GM12878 (cell line): Measurements from ENCODE around the gene SYMPK. TPM values are rescaled to one million over a fixed set of nuclear protein-coding genes. Genes with fewer than 3 reads are reported as not detected.
A peak's percentile ranks its signal among the peaks of the same experiment; 100 is the strongest.

Experiments
- ATAC-seq: fragments of 200-7000 bp; cut with Tn5 transposase; 3 replicates; pipeline ENCODE4 v1.9.1; 2020; ENCODE audit warnings: mild to moderate bottlenecking, moderate library complexity
- BruUV-seq: library from RNA; stranded (reverse); fragments of 400-500 nt; replicated peaks from 2 replicates; lab custom pipeline; 2021; lab: Mats Ljungman, UMichigan
- CTCF ChIA-PET: fragments of 300-600 bp; sonication (Branson Sonifier 250); formaldehyde crosslinking; extraction: SDS; loops from one replicate; lab custom pipeline; 2021; ENCODE audit warnings: inconsistent platforms; lab: Yijun Ruan, JAX
- POLR2A ChIA-PET: fragments of 350-600 bp; formaldehyde crosslinking; extraction: SDS; loops from one replicate; lab custom pipeline; 2021; ENCODE audit warnings: inconsistent platforms; lab: Charles Lee
- RAD21 ChIA-PET: fragments of 300-600 bp; sonication (Branson Sonifier 250); formaldehyde crosslinking; loops from one replicate; lab custom pipeline; 2023; ENCODE audit warnings: antibody characterized with exemption; ENCODE audit not compliant: unreplicated experiment; lab: Charles Lee
- SMC1A ChIA-PET: fragments of 300-600 bp; sonication (Branson Sonifier 250); formaldehyde crosslinking; loops from one replicate; lab custom pipeline; 2023; ENCODE audit not compliant: unreplicated experiment, uncharacterized antibody; lab: Charles Lee
- DNase-seq: peaks from one replicate; pipeline ENCODE4 v3.0.0-alpha.2; 2011; ENCODE audit warnings: low read depth, low spot score
- FAIRE-seq: peaks from 3 replicates; lab custom pipeline; 2011; peaks lifted over from hg19 to GRCh38; lab: Jason Lieb, UNC
- H2AFZ ChIP-seq: 2 replicates; pipeline ENCODE4 v1.6.0; 2011; ENCODE audit warnings: low read depth, low read length, control low read depth; ENCODE audit not compliant: control insufficient read depth
- H3K27ac ChIP-seq: 2 replicates; pipeline ENCODE4 v1.5.1; 2011; ENCODE audit warnings: control low read depth; ENCODE audit not compliant: control insufficient read depth, insufficient read depth
- H3K27me3 ChIP-seq, 2 experiments: replicated peaks in 1 of 2; 2 replicates each; pipeline versions ENCODE4 v1.6.0 to v1.6.1; 2011; ENCODE audit warnings: low read length in 1 of 2; ENCODE audit not compliant: control insufficient read depth in 2 of 2, insufficient read depth in 2 of 2
- H3K36me3 ChIP-seq, 2 experiments: 2 replicates each; pipeline ENCODE4 v1.5.1; 2011; ENCODE audit warnings: low read length in 1 of 2; ENCODE audit not compliant: control insufficient read depth in 2 of 2, insufficient read depth in 2 of 2
- H3K4me1 ChIP-seq: 2 replicates; pipeline ENCODE4 v1.6.1; 2011; ENCODE audit warnings: mild to moderate bottlenecking, low read length, moderate library complexity, mixed read lengths; ENCODE audit not compliant: control insufficient read depth, insufficient read depth
- H3K4me2 ChIP-seq: 2 replicates; pipeline ENCODE4 v1.6.0; 2011; ENCODE audit warnings: control low read depth; ENCODE audit not compliant: control insufficient read depth, insufficient read depth
- H3K4me3 ChIP-seq: fragments of 200-600 bp; sonication (generic); 2 replicates; pipeline ENCODE4 v1.5.1; 2016
- H3K79me2 ChIP-seq: 2 replicates; pipeline ENCODE4 v1.6.0; 2011; ENCODE audit warnings: low read length; ENCODE audit not compliant: control insufficient read depth, insufficient read depth
- H3K9ac ChIP-seq: 2 replicates; pipeline ENCODE4 v1.8.0; 2011; ENCODE audit warnings: low read length, control low read depth, mixed read lengths; ENCODE audit not compliant: control insufficient read depth, insufficient read depth
- H3K9me3 ChIP-seq: replicated peaks from 3 replicates; pipeline ENCODE4 v1.5.1; 2011; ENCODE audit warnings: mild to moderate bottlenecking, low read length; ENCODE audit not compliant: control insufficient read depth, insufficient read depth
- H4K20me1 ChIP-seq: 2 replicates; pipeline ENCODE4 v1.6.0; 2011; ENCODE audit not compliant: control insufficient read depth, insufficient read depth
- BHLHE40 ChIP-seq, 2 experiments: fragments of 450-650 bp in 1 of 2; IDR thresholded peaks; 2 replicates each; pipeline ENCODE4 v1.6.1; 2011 to 2017; ENCODE audit warnings: low read depth in 2 of 2, borderline replicate concordance in 1 of 2, improper control_type of control experiment in 1 of 2, low read length in 1 of 2, mild to moderate bottlenecking in 1 of 2
- CREM ChIP-seq: IDR thresholded peaks from 2 replicates; pipeline ENCODE4 v1.6.1; 2014; ENCODE audit warnings: antibody characterized with exemption, low read depth
- GABPA ChIP-seq: IDR thresholded peaks from 2 replicates; pipeline ENCODE4 v1.6.1; 2014; ENCODE audit warnings: antibody characterized with exemption, low read depth, mild to moderate bottlenecking, inconsistent platforms
- IKZF2 ChIP-seq, 2 experiments: fragments of 450-650 bp; IDR thresholded peaks; 2 replicates each; pipeline ENCODE4 v1.6.1; 2017; ENCODE audit warnings: mild to moderate bottlenecking in 2 of 2, moderate library complexity in 2 of 2
- MTA3 ChIP-seq: IDR thresholded peaks from 2 replicates; pipeline ENCODE4 v1.6.1; 2012; ENCODE audit warnings: low read length, inconsistent platforms, borderline replicate concordance
- NBN ChIP-seq: fragments of 450-650 bp; IDR thresholded peaks from 2 replicates; pipeline ENCODE4 v1.6.1; 2016
- NR2C1 ChIP-seq: fragments of 450-650 bp; IDR thresholded peaks from 2 replicates; pipeline ENCODE4 v1.6.1; 2017; ENCODE audit warnings: antibody characterized with exemption, mild to moderate bottlenecking, moderate library complexity
- PAX8 ChIP-seq: fragments of 450-650 bp; IDR thresholded peaks from 2 replicates; pipeline ENCODE4 v1.6.1; 2017; ENCODE audit warnings: mild to moderate bottlenecking, moderate library complexity
- PKNOX1 ChIP-seq: fragments of 450-650 bp; IDR thresholded peaks from 2 replicates; pipeline ENCODE4 v1.6.1; 2016; ENCODE audit warnings: mild to moderate bottlenecking
- POLR2AphosphoS5 ChIP-seq: IDR thresholded peaks from 2 replicates; pipeline ENCODE4 v1.6.1; 2011; ENCODE audit warnings: mild to moderate bottlenecking, low read length, inconsistent platforms
- SMARCA5 ChIP-seq: fragments of 450-650 bp; IDR thresholded peaks from 2 replicates; pipeline ENCODE4 v1.6.1; 2017; ENCODE audit warnings: mild to moderate bottlenecking
- SREBF1 ChIP-seq: IDR thresholded peaks from 2 replicates; pipeline ENCODE4 v1.6.1; 2012; ENCODE audit warnings: mild to moderate bottlenecking, low read length
- SREBF2 ChIP-seq: IDR thresholded peaks from 2 replicates; pipeline ENCODE4 v1.6.1; 2012; ENCODE audit warnings: mild to moderate bottlenecking, low read length
- SRF ChIP-seq, 2 experiments: IDR thresholded peaks; 2 replicates each; pipeline ENCODE4 v1.6.1; 2011; ENCODE audit warnings: low read depth in 2 of 2, low read length in 2 of 2, mild to moderate bottlenecking in 1 of 2, moderate library complexity in 1 of 2
- TBL1XR1 ChIP-seq: IDR thresholded peaks from 2 replicates; pipeline ENCODE4 v1.6.1; 2012; ENCODE audit warnings: low read depth, low read length, improper control_type of control experiment
- ZBED1 ChIP-seq: IDR thresholded peaks from 2 replicates; pipeline ENCODE4 v1.6.1; 2016; ENCODE audit warnings: borderline replicate concordance
- ZNF622 ChIP-seq: fragments of 450-650 bp; IDR thresholded peaks from 2 replicates; pipeline ENCODE4 v1.6.1; 2017; ENCODE audit warnings: mild to moderate bottlenecking, inconsistent platforms
- WGBS: methylation state at CpG from one replicate; pipeline ENCODE4 v1.1.6; 2016; ENCODE audit warnings: low lambda C conversion rate; ENCODE audit not compliant: insufficient replicate concordance, insufficient coverage; ENCODE audit errors: missing lambda C conversion rate; 5-methylcytosine and 5-hydroxymethylcytosine counted together
- in situ Hi-C: fragments of 300-500 bp; cut with MboI; formaldehyde crosslinking; loops from 9 replicates; pipeline ENCODE4 v1.14.3; 2018; ENCODE audit warnings: mixed read lengths
- intact Hi-C: fragments of 100-400 bp; cut with micrococcal nuclease; formaldehyde crosslinking; loops from one replicate; pipeline ENCODE4 v1.14.2; 2022; ENCODE audit not compliant: unreplicated experiment
- polyA plus RNA-seq, 11 experiments: library from polyadenylated mRNA; depleted of rRNA in 4 of 11; unstranded in 6 of 11; stranded (reverse) in 5 of 11; fragments of >200 nt; fragmentation: Nextera tagmentation in 4 of 11; fragmentation: Illumina TruSeq in 1 of 11; extraction: Ambion mirVana in 4 of 11; extraction: Trizol in 1 of 11; gene quantifications; 1 replicate in 1 of 11; 2 replicates in 10 of 11; pipeline versions ENCODE4 v1.2.1 to v1.2.3, GENCODE V29; 2011 to 2016; ENCODE audit warnings: inconsistent platforms in 2 of 11, missing spikeins in 2 of 11, low read depth in 1 of 11
- total RNA-seq, 4 experiments: library from RNA; depleted of rRNA in 3 of 4; stranded (reverse); fragments of >200 nt in 3 of 4; fragmentation: Illumina TruSeq in 1 of 4; extraction: Trizol in 1 of 4; gene quantifications; 2 replicates each; pipeline versions ENCODE4 v1.2.1 to v1.2.3, GENCODE V29; 2013 to 2021
- TF ChIP-seq, protein P1 (sequence below): fragments of 450-650 bp; IDR thresholded peaks from 2 replicates; pipeline ENCODE4 v1.6.1; 2014; ENCODE audit warnings: mild to moderate bottlenecking
- TF ChIP-seq, protein P2 (sequence below): fragments of 450-650 bp; conservative IDR thresholded peaks from 2 replicates; pipeline ENCODE4 v1.6.1; 2017; ENCODE audit warnings: mild to moderate bottlenecking, moderate library complexity

Gene SYMPK
- total and polyA plus RNA-seq, 10 of the 15 experiments (the other 5 are each of a cell fraction or from before 2014, with no cell fraction given), result 0.49 to 109 (median 42.5) TPM

DNA sequence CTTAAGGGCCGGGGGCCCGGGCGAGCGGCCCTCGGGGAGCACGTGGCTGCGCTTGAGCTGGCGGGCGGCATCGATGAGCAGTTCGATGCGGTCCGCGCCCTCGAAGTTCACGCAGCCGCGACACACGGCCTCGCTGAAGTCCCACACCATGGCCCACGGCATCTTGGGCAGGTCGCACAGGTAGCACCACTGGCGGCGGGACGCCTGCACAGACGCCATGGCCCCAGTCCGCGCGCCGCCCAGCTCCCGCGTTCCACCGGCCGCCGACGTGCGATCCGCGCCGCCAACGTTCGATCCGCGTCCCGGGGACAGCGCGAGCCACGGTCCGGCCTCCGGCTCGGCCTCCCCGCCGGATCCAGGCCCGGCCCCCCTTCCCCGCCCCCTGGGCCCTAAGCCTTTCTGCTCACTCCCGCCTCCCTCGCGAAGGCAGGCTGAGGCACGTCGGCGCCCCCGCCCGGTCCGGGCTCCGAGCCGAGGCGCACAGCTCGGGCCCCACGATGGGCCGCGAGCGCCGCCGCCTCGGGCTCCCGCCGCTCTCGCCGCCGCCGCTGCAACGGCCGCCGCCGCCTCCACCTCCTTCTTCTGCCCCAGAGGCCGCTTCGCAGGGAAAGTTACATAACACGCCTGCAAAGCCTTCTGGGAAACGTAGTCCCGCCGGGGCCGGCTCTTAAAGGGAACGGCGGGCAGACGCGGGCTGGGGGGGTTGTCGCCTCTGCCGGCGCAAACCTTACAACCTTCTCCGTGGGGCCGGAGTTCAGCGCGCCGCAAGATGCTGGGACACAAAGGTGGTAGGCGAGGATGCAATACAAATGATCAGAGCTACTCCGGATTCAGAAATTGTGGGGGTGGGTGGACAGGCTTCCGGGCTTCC is 22.8 kb upstream of the SYMPK start, which contains the start of gene IRF2BP1:
TSS of gene IRF2BP1 (minus strand) at position 586 of the 871 bp plus-strand sequence. CDS start at position 219, 367 bp downstream.
- DNase-seq, result no peak
- Histone ChIP-seq H3K79me2 (peaks cover 10% of the 10 kb centered on the region), H3K4me2 (peak within 1 kb of the TSS; percentile 98), H3K4me3 (peak within 1 kb of the TSS; percentile 68), H3K27me3 (no peaks in the 10 kb centered on the region), H4K20me1 (no peaks in the 10 kb centered on the region), H3K4me1 (peaks cover 26% of the 10 kb centered on the region), H3K27ac (peak within 1 kb of the TSS; percentile 95), H3K9ac (peak within 1 kb of the TSS; percentile 89), H3K9me3 (no peaks in the 10 kb centered on the region), H2AFZ (peak within 1 kb of the TSS; percentile 97), H3K36me3 (peaks cover 0 to 1% of the 10 kb centered on the region in 2 experiments; a peak in 1 of 4 replicates)
- RAD21 ChIA-PET, result interaction anchor here (0.6 to 7.6 kb wide), 9 partner anchors 15 to 132 kb away, joined by 3 to 159 read pairs (median 6); partner anchors contain the start of genes CCDC61, DMWD, FOXA3 and MYPOP
- under 1% methylated on average over 85 of the region's 107 CpGs for WGBS
- CTCF ChIA-PET, result interaction anchor here (0.9 to 9.1 kb wide), 5 partner anchors 17 to 131 kb away, joined by 3 to 194 read pairs (median 4); partner anchors contain the start of genes FOXA3, MYPOP and SYMPK
- SMC1A ChIA-PET, result interaction anchor here (1.0 to 2.0 kb wide), 5 partner anchors 12 to 109 kb away, joined by 3 to 13 read pairs (median 4); partner anchors contain the start of genes CCDC61, FOXA3, MYPOP and SYMPK
- POLR2A ChIA-PET, result interaction anchor here (0.5 to 9.0 kb wide), 17 partner anchors 9 to 747 kb away, joined by 3 to 178 read pairs (median 4); partner anchors contain the start of genes CALM3, CCDC61, DMWD and FOXA3
- intact Hi-C loops, result loop anchor here (1.0 kb wide), 1 partner anchor 22 kb away; the partner anchor contains the start of gene SYMPK
- peak; percentile 7 for FAIRE-seq
- BruUV-seq, result TSS peak; percentile 68
- in situ Hi-C loops, result no loop called here
- ATAC-seq, result peak; percentile 71
- TF ChIP-seq SREBF2 (no peak), SMARCA5 (no peak; the same call in 1 of the 2 replicates), TBL1XR1 (peak; percentile 37; the same call in 1 of the 2 replicates), POLR2AphosphoS5 (no peak), BHLHE40 (IDR thresholded peaks at IDR 0.05; ENCODE audit: borderline replicate concordance in 1 of 2, low read depth in 2 of 2, low read length in 1 of 2) (peak; percentile 38 to 40; a peak in 2 of 4 replicates), ZBED1 (no peak), ZNF622 (no peak), PAX8 (no peak), NBN (peak; percentile 78; the same call in 1 of the 2 replicates), NR2C1 (peak; percentile 37; the same call in 1 of the 2 replicates), MTA3 (no peak), IKZF2 (IDR thresholded peaks at IDR 0.05) (no peak), PKNOX1 (no peak), GABPA (no peak; the same call in 1 of the 2 replicates), CREM (peak; percentile 84), SREBF1 (peak; percentile 48; the same call in 1 of the 2 replicates), SRF (IDR thresholded peaks at IDR 0.05; ENCODE audit: low read depth in 2 of 2, low read length in 2 of 2) (peak in 1 of 2 experiments; percentile 48; a peak in 1 of 4 replicates)
- TF ChIP-seq, protein P1, sequence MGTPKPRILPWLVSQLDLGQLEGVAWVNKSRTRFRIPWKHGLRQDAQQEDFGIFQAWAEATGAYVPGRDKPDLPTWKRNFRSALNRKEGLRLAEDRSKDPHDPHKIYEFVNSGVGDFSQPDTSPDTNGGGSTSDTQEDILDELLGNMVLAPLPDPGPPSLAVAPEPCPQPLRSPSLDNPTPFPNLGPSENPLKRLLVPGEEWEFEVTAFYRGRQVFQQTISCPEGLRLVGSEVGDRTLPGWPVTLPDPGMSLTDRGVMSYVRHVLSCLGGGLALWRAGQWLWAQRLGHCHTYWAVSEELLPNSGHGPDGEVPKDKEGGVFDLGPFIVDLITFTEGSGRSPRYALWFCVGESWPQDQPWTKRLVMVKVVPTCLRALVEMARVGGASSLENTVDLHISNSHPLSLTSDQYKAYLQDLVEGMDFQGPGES, result no peak
- TF ChIP-seq, protein P2, sequence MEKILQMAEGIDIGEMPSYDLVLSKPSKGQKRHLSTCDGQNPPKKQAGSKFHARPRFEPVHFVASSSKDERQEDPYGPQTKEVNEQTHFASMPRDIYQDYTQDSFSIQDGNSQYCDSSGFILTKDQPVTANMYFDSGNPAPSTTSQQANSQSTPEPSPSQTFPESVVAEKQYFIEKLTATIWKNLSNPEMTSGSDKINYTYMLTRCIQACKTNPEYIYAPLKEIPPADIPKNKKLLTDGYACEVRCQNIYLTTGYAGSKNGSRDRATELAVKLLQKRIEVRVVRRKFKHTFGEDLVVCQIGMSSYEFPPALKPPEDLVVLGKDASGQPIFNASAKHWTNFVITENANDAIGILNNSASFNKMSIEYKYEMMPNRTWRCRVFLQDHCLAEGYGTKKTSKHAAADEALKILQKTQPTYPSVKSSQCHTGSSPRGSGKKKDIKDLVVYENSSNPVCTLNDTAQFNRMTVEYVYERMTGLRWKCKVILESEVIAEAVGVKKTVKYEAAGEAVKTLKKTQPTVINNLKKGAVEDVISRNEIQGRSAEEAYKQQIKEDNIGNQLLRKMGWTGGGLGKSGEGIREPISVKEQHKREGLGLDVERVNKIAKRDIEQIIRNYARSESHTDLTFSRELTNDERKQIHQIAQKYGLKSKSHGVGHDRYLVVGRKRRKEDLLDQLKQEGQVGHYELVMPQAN, result peak; percentile 69; the same call in 1 of the 2 replicates
